Measurements from ENCODE around the gene SPTLC1. TPM values are rescaled to one million over a fixed set of nuclear protein-coding genes. Genes with fewer than 3 reads are reported as not detected.

Gene SPTLC1
- total and polyA plus RNA-seq, 10 of the 15 experiments (the other 5 are each of a cell fraction or from before 2014, with no cell fraction given): 38.0 to 68.7 (median 52.8) TPM

DNA sequence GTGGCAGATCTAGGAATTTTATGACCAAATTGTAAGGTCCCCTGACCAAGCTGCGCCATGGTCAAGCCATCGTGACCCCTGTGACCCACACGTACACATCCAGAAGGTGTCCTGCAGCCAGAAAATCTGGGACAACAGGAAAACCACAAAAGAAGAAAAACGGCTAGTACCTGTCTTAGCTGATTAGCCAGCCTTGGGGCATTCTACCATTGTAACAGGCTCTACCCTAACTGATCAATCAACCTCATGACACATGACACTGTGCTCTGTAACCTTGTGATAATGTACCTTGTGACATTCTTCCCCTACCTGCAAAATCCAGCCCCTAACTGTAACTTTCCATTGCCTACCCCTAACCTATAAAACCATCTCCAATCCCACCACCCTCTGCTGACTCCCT, 43.6 kb downstream of the SPTLC1 start:
- H3K4me1 ChIP-seq (ENCODE audit: control insufficient read depth, insufficient read depth, low read length): no peaks in the 10 kb centered on the region
- H3K36me3 ChIP-seq (ENCODE audit: control insufficient read depth in 2 of 2, insufficient read depth in 2 of 2, low read length in 1 of 2): peaks cover 3 to 22% of the 10 kb centered on the region in 2 experiments
- ChIA-PET POLR2A (interaction anchor here (0.7 kb wide), 1 partner anchor 53 kb away, joined by 3 read pairs; no protein-coding TSS in a partner anchor), SMC1A (ENCODE audit: uncharacterized antibody, unreplicated experiment) (no interaction called here), RAD21 (ENCODE audit: unreplicated experiment) (no interaction called here), CTCF (no interaction called here)
- H3K4me3 ChIP-seq: no peak overlapping the region
- 93% methylated on average over 4 of the region's 4 CpGs for WGBS (ENCODE audit: insufficient coverage, insufficient replicate concordance, low lambda C conversion rate, missing lambda C conversion rate)
- no peak overlapping the region for H3K9ac ChIP-seq (ENCODE audit: control insufficient read depth, insufficient read depth, low read length)
- H4K20me1 ChIP-seq (ENCODE audit: control insufficient read depth, insufficient read depth): no peaks in the 10 kb centered on the region
- no peaks in the 10 kb centered on the region for H3K9me3 ChIP-seq (replicated peaks; ENCODE audit: control insufficient read depth, insufficient read depth, low read length)
- no peak overlapping the region for H3K27ac ChIP-seq (ENCODE audit: control insufficient read depth, insufficient read depth)
- H3K4me2 ChIP-seq (ENCODE audit: control insufficient read depth, insufficient read depth): no peak overlapping the region
- intact Hi-C loops (cut with micrococcal nuclease; ENCODE audit: unreplicated experiment) (no loop called here), in situ Hi-C loops (cut with MboI) (no loop called here)
- FAIRE-seq: no peak
- no peak for TF ChIP-seq ATF3 (IDR thresholded peaks at IDR 0.05; ENCODE audit: borderline replicate concordance, extremely low read depth, low read depth, low read length)
- TF ChIP-seq STAT1 (conservative IDR thresholded peaks at IDR 0.05): no peak
- no peak for TF ChIP-seq SUPT20H (IDR thresholded peaks at IDR 0.05; ENCODE audit: borderline replicate concordance, control insufficient read depth, low read depth, low read length)
- TF ChIP-seq, protein P1, sequence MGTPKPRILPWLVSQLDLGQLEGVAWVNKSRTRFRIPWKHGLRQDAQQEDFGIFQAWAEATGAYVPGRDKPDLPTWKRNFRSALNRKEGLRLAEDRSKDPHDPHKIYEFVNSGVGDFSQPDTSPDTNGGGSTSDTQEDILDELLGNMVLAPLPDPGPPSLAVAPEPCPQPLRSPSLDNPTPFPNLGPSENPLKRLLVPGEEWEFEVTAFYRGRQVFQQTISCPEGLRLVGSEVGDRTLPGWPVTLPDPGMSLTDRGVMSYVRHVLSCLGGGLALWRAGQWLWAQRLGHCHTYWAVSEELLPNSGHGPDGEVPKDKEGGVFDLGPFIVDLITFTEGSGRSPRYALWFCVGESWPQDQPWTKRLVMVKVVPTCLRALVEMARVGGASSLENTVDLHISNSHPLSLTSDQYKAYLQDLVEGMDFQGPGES (IDR thresholded peaks at IDR 0.05): no peak
- no peak for TF ChIP-seq TBL1XR1 (IDR thresholded peaks at IDR 0.05; ENCODE audit: low read depth, low read length)
- TF ChIP-seq CHD2 (IDR thresholded peaks at IDR 0.05; ENCODE audit: borderline replicate concordance, low read depth, low read length): no peak
- no peak for TF ChIP-seq ETV6 (conservative IDR thresholded peaks at IDR 0.05 in 1 of 2, IDR thresholded peaks at IDR 0.05 in 1 of 2; ENCODE audit: borderline replicate concordance in 1 of 2, low read depth in 1 of 2)
- no peak for TF ChIP-seq MYB (IDR thresholded peaks at IDR 0.05; ENCODE audit: borderline replicate concordance, low read depth, low read length)
- no peak for TF ChIP-seq CTCF (IDR thresholded peaks at IDR 0.05 in 2 of 3, conservative IDR thresholded peaks at IDR 0.05 in 1 of 3; ENCODE audit: control insufficient read depth in 2 of 3, extremely low read depth in 1 of 3, insufficient read depth in 1 of 3, low read depth in 3 of 3, low read length in 3 of 3)
- TF ChIP-seq DPF2 (IDR thresholded peaks at IDR 0.05): no peak
- TF ChIP-seq BACH1 (IDR thresholded peaks at IDR 0.05; ENCODE audit: borderline replicate concordance): no peak
- no peak for TF ChIP-seq CREB1 (IDR thresholded peaks at IDR 0.05; ENCODE audit: low read depth)
- TF ChIP-seq BCL3 (IDR thresholded peaks at IDR 0.05; ENCODE audit: borderline replicate concordance, insufficient read depth, low read depth, low read length, poor library complexity, severe bottlenecking): no peak
- no peak for TF ChIP-seq HDAC2 (IDR thresholded peaks at IDR 0.05)
- TF ChIP-seq SMC3 (IDR thresholded peaks at IDR 0.05; ENCODE audit: borderline replicate concordance, low read length): no peak
- no peak for TF ChIP-seq ZNF274 (IDR thresholded peaks at IDR 0.05; ENCODE audit: insufficient read depth, insufficient read length)
- no peak for TF ChIP-seq RCOR1 (conservative IDR thresholded peaks at IDR 0.05; ENCODE audit: low read depth, low read length)
- no peak for TF ChIP-seq SREBF2 (IDR thresholded peaks at IDR 0.05; ENCODE audit: low read length)
- DNase-seq (ENCODE audit: low read depth, low spot score): no peak
- no peaks in the 10 kb centered on the region for H3K27me3 ChIP-seq (replicated peaks in 1 of 2; ENCODE audit: control insufficient read depth in 2 of 2, insufficient read depth in 2 of 2, low read length in 1 of 2)
- H3K79me2 ChIP-seq (ENCODE audit: control insufficient read depth, insufficient read depth, low read length): no peaks in the 10 kb centered on the region
- BruUV-seq (replicated peaks): no TSS peak
- no peak for ATAC-seq
- H2AFZ ChIP-seq (ENCODE audit: control insufficient read depth, low read depth, low read length): no peak overlapping the region

All from GM12878 (cell line).